K562 (cell line): ENCODE results near the gene UNC119.

Experiments used
- NCOA1 ChIP-seq: fragments of 450-650 bp; IDR thresholded peaks from 2 replicates; pipeline ENCODE4 v1.6.1; 2016; ENCODE audit warnings: low read depth
- TF ChIP-seq, protein P1 (sequence below): fragments of 450-650 bp; formaldehyde crosslinking; IDR thresholded peaks from 2 replicates; pipeline ENCODE4 v1.4.0; 2022; ENCODE audit warnings: missing genetic modification characterization

DNA sequence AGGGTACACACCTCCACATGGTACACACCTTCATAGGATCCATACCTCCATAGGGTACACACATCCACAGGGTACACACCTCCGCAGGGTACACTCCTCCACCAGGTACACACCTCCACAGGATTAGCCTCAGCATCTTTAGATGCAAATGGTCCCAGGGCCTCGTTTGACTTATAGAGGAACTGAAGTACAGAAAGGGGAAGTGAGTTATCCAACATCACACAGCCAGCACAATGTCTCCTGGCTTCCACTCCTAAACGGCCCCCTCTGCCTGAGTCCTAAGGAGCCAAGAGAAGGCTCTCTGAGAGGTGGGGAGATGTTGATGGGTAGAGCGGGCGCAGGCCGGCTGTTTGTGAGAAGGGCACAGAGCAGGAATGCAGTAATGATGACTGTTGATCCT is 34.3 kb downstream of the UNC119 start:
- TF ChIP-seq, protein P1, sequence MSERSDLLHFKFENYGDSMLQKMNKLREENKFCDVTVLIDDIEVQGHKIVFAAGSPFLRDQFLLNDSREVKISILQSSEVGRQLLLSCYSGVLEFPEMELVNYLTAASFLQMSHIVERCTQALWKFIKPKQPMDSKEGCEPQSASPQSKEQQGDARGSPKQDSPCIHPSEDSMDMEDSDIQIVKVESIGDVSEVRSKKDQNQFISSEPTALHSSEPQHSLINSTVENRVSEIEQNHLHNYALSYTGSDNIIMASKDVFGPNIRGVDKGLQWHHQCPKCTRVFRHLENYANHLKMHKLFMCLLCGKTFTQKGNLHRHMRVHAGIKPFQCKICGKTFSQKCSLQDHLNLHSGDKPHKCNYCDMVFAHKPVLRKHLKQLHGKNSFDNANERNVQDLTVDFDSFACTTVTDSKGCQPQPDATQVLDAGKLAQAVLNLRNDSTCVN (CRISPR knock-in tag) = no peak
- TF ChIP-seq NCOA1 = no peak
